Measurements from ENCODE around the gene AGAP1.

DNA sequence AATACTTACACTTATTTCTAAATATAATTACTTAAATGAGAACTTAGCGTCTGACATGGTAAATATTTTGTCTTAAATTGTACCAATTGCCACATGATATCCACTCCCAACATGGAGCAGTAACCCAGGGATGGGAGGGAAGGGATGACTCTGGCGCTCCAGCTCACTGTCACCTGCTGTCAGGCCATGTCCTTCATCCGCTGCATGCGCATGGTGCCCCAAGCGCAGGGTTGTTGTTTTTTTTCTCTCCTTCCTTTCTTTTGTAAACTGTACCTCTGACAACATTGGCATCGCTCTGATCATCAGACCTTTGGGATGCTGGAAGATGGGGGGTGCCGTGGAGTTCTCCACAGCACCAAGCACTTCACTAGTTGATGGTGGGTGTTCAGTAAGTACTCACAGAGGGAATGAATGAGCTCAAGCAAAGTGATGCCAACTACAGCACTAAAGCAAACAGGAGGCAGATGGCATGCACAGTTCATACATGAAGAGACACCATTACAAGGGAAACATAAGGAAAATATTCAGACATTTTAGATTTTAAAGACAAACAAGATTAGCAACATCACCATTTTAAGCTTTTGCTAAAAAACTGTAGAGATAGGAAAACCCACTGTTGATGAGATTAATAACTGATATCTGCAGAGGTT lies 426.5 kb downstream of the AGAP1 start:
- TF ChIP-seq, protein P1, sequence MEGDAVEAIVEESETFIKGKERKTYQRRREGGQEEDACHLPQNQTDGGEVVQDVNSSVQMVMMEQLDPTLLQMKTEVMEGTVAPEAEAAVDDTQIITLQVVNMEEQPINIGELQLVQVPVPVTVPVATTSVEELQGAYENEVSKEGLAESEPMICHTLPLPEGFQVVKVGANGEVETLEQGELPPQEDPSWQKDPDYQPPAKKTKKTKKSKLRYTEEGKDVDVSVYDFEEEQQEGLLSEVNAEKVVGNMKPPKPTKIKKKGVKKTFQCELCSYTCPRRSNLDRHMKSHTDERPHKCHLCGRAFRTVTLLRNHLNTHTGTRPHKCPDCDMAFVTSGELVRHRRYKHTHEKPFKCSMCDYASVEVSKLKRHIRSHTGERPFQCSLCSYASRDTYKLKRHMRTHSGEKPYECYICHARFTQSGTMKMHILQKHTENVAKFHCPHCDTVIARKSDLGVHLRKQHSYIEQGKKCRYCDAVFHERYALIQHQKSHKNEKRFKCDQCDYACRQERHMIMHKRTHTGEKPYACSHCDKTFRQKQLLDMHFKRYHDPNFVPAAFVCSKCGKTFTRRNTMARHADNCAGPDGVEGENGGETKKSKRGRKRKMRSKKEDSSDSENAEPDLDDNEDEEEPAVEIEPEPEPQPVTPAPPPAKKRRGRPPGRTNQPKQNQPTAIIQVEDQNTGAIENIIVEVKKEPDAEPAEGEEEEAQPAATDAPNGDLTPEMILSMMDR (IDR thresholded peaks at IDR 0.05) = no peak
- no peak for TF ChIP-seq POLR2A (IDR thresholded peaks at IDR 0.05)

All from heart left ventricle (tissue), 13 donors.